GM21723 (cell line): Measurements from ENCODE around the gene NSUN6.

ENCODE experiments used
- ATAC-seq: cut with Tn5 transposase; IDR thresholded peaks from one replicate; pipeline ENCODE4 v1.9.1; 2021; ENCODE audit warnings: mild to moderate bottlenecking, moderate library complexity; ENCODE audit not compliant: unreplicated experiment

The NSUN6 gene

GRCh38 chr10:18505456-18506118 lies 145.8 kb downstream of the NSUN6 start:
- no peak for ATAC-seq

- no peak for ATAC-seq
These were observed 147.2 kb downstream of the NSUN6 start for GRCh38 chr10:18504161-18504560.

- peak; percentile 23 for ATAC-seq
These were observed 149.8 kb downstream of the NSUN6 start for GRCh38 chr10:18501629-18502028.

GRCh38 chr10:18501198-18501597 lies 150.2 kb downstream of the NSUN6 start:
- peak; percentile 92 for ATAC-seq

GRCh38 chr10:18500576-18500975 lies 150.8 kb downstream of the NSUN6 start:
- no peak for ATAC-seq

GRCh38 chr10:18498998-18499397 lies 152.4 kb downstream of the NSUN6 start:
- no peak for ATAC-seq

GRCh38 chr10:18497806-18498369 lies 153.5 kb downstream of the NSUN6 start:
- no peak for ATAC-seq
